Measurements from ENCODE around the gene CHD5. TPM values are rescaled to one million over a fixed set of nuclear protein-coding genes. Genes with fewer than 3 reads are reported as not detected.

The CHD5 gene
- total and polyA plus RNA-seq, 2 of the 13 experiments (the other 11 are each of a cell fraction or from before 2014, with no cell fraction given) = 0.02 to 0.21 TPM

DNA sequence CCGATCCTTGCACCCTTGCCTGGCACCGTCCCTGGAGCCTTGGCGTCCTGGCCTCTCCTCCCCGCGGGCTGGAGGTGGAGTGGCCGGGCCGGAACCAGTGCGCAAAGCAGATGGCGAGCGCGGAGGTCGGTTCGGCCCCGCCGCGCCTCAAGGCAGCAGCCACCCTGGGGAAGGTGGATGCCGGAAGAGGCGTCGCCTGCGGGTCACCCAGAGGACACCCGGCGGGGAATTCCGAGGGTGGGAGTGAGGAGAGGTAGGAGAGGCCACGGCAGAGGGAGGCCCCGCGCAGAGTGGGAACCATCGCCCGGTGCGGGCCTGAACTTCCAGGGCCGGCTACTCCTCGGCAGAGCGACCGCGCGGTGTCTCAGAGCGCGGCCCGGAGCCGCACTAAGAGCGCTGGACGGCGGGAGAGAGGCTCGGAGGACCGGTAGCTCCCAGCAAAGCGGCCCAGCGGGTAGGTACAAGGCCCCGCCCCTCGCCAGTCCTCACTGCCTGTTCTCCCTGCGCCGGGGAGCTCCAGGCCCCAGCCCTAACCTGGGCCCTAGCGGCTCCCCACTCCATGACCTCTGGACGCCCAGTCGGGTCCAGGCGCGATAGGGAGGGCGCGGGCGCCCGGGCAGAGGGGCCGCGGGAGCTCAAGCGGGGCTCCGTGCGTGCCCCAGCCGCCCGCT lies 25.9 kb upstream of the CHD5 start, which contains the start of gene RNF207 (continued):
- TF ChIP-seq PAF1 (CRISPR knock-in tag; IDR thresholded peaks at IDR 0.05) (no peak), CBX2 (IDR thresholded peaks at IDR 0.05; ENCODE audit: low read depth, low read length) (no peak), CBX2 (CRISPR knock-in tag; IDR thresholded peaks at IDR 0.05; ENCODE audit: low read depth) (no peak), ZC3H13 (CRISPR knock-in tag; IDR thresholded peaks at IDR 0.05) (no peak), TRIM22 (IDR thresholded peaks at IDR 0.05) (no peak), ZNF550 (CRISPR knock-in tag; IDR thresholded peaks at IDR 0.05; ENCODE audit: borderline replicate concordance) (no peak), ZNF276 (CRISPR knock-in tag; IDR thresholded peaks at IDR 0.05; ENCODE audit: low read depth) (no peak), ATAD3A (CRISPR knock-in tag; IDR thresholded peaks at IDR 0.05) (no peak), ZMYM2 (CRISPR knock-in tag; IDR thresholded peaks at IDR 0.05) (no peak; the same call in 1 of the 2 replicates), SNAPC5 (CRISPR knock-in tag; IDR thresholded peaks at IDR 0.05; ENCODE audit: borderline replicate concordance) (0 out of 2 replicates have a peak, but pooled peaks have one; percentile 35), JDP2 (CRISPR knock-in tag; IDR thresholded peaks at IDR 0.05; ENCODE audit: borderline replicate concordance) (no peak), SNRNP70 (IDR thresholded peaks at IDR 0.05; ENCODE audit: low read depth, low read length) (no peak), CREB3 (CRISPR knock-in tag; IDR thresholded peaks at IDR 0.05) (0 out of 2 replicates have a peak, but pooled peaks have one; percentile 56), ZSCAN12 (CRISPR knock-in tag; IDR thresholded peaks at IDR 0.05) (peak; percentile 70; the same call in 1 of the 2 replicates), PAWR (CRISPR knock-in tag; IDR thresholded peaks at IDR 0.05; ENCODE audit: borderline replicate concordance) (0 out of 2 replicates have a peak, but pooled peaks have one; percentile 58), GABPA (IDR thresholded peaks at IDR 0.05; ENCODE audit: low read depth, low read length) (peak; percentile 40; the same call in 1 of the 2 replicates), GABPA (CRISPR knock-in tag; IDR thresholded peaks at IDR 0.05; ENCODE audit: low read depth) (peak; percentile 61; the same call in 1 of the 2 replicates), DR1 (CRISPR knock-in tag; IDR thresholded peaks at IDR 0.05) (0 out of 2 replicates have a peak, but pooled peaks have one; percentile 86), ZC3H4 (CRISPR knock-in tag; IDR thresholded peaks at IDR 0.05; ENCODE audit: borderline replicate concordance) (no peak), ZBTB10 (CRISPR knock-in tag; IDR thresholded peaks at IDR 0.05; ENCODE audit: borderline replicate concordance) (no peak), ZNF720 (CRISPR knock-in tag; IDR thresholded peaks at IDR 0.05) (no peak), ZNF552 (CRISPR knock-in tag; IDR thresholded peaks at IDR 0.05; ENCODE audit: borderline replicate concordance) (no peak; the same call in 1 of the 2 replicates), PCBP2 (optimal IDR thresholded peaks at IDR 0.05; ENCODE audit: low read depth, low read length, poor library complexity, severe bottlenecking) (no peak)

All from HepG2 (cell line).